Osteocyte (in vitro differentiated cells): Measurements from ENCODE around the gene CA11. TPM values are rescaled to one million over a fixed set of nuclear protein-coding genes. Genes with fewer than 3 reads are reported as not detected.

Experiments
- DNase-seq: peaks from one replicate; pipeline ENCODE4 v3.0.0; 2021; ENCODE audit warnings: mixed read lengths; ENCODE audit not compliant: unreplicated experiment; ENCODE audit errors: extremely low spot score
- H3K27ac Mint-ChIP-seq: one replicate; pipeline ENCODE4 v1.8.0; 2021; ENCODE audit warnings: mild to moderate bottlenecking, mixed read lengths; ENCODE audit not compliant: unreplicated experiment
- H3K27me3 Mint-ChIP-seq: one replicate; pipeline ENCODE4 v1.8.0; 2021; ENCODE audit warnings: mixed read lengths; ENCODE audit not compliant: unreplicated experiment
- H3K36me3 Mint-ChIP-seq: one replicate; pipeline ENCODE4 v1.8.0; 2021; ENCODE audit warnings: mixed read lengths; ENCODE audit not compliant: unreplicated experiment
- H3K4me1 Mint-ChIP-seq: one replicate; pipeline ENCODE4 v1.8.0; 2021; ENCODE audit warnings: mixed read lengths; ENCODE audit not compliant: unreplicated experiment
- H3K4me3 Mint-ChIP-seq: one replicate; pipeline ENCODE4 v1.8.0; 2021; ENCODE audit warnings: mild to moderate bottlenecking, moderate library complexity, mixed read lengths; ENCODE audit not compliant: unreplicated experiment
- H3K9me3 Mint-ChIP-seq: one replicate; pipeline ENCODE4 v1.8.0; 2021; ENCODE audit warnings: mixed read lengths; ENCODE audit not compliant: unreplicated experiment
- CTCF ChIP-seq: fragments of 200-600 bp; sonication (generic); IDR thresholded peaks from 2 replicates; pipeline ENCODE4 v1.5.0; 2021; ENCODE audit warnings: antibody characterized with exemption, mild to moderate bottlenecking, moderate library complexity
- total RNA-seq: library from RNA; stranded (reverse); gene quantifications from 2 replicates; pipeline ENCODE4 v1.2.1, GENCODE V29; 2021

CA11 gene
- total RNA-seq, 1 donor from 2014 or later, result 40.7 TPM

DNA sequence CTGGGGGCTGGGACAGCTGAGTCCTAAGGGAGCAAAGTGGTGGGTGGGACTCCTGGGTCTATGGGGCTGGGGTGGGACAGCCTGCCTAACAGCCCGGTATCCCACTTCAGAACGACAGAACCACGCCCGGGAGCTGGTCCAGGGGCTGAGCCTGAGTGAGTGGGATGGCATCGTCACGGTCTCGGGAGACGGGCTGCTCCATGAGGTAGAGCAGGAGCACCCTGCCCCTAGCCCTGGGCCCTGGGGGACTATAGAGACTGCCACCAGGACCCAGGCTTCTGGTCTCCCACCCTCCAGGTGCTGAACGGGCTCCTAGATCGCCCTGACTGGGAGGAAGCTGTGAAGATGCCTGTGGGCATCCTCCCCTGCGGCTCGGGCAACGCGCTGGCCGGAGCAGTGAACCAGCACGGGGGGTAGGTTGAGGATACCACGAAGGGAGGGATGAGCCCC lies 18.1 kb downstream of the CA11 start:
- no peaks in the 10 kb centered on the region for H3K9me3 Mint-ChIP-seq
- no peak for DNase-seq
- peaks cover 57% of the 10 kb centered on the region for H3K4me1 Mint-ChIP-seq
- H3K4me3 Mint-ChIP-seq, result no peak overlapping the region
- no peaks in the 10 kb centered on the region for H3K27me3 Mint-ChIP-seq
- peaks cover 10% of the 10 kb centered on the region for H3K36me3 Mint-ChIP-seq
- no peak overlapping the region for H3K27ac Mint-ChIP-seq
- no peak for TF ChIP-seq CTCF

GRCh38 chr19:48627201-48627864 lies 18.7 kb downstream of the CA11 start:
- Mint-ChIP-seq H3K36me3 (peaks cover 10% of the 10 kb centered on the region), H3K9me3 (no peaks in the 10 kb centered on the region), H3K27me3 (no peaks in the 10 kb centered on the region), H3K4me3 (no peak overlapping the region), H3K27ac (no peak overlapping the region), H3K4me1 (peaks cover 54% of the 10 kb centered on the region)
- DNase-seq, result no peak
- TF ChIP-seq CTCF, result no peak

DNA sequence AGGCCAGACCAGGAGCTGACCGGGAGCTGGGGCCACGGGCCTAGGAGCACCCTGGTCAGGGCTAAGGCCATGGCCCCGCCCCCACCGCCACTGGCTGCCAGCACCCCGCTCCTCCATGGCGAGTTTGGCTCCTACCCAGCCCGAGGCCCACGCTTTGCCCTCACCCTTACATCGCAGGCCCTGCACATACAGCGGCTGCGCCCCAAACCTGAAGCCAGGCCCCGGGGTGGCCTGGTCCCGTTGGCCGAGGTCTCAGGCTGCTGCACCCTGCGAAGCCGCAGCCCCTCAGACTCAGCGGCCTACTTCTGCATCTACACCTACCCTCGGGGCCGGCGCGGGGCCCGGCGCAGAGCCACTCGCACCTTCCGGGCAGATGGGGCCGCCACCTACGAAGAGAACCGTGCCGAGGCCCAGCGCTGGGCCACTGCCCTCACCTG lies 20.1 kb downstream of the CA11 start:
- no peak for DNase-seq
- Mint-ChIP-seq H3K9me3 (no peaks in the 10 kb centered on the region), H3K4me3 (no peak overlapping the region), H3K36me3 (peaks cover 14% of the 10 kb centered on the region), H3K4me1 (peaks cover 49% of the 10 kb centered on the region), H3K27ac (no peak overlapping the region), H3K27me3 (no peaks in the 10 kb centered on the region)
- no peak for TF ChIP-seq CTCF

GRCh38 chr19:48624791-48625723 lies 20.9 kb downstream of the CA11 start:
- H3K27me3 Mint-ChIP-seq, result no peaks in the 10 kb centered on the region
- no peak for TF ChIP-seq CTCF
- peaks cover 44% of the 10 kb centered on the region for H3K4me1 Mint-ChIP-seq
- no peaks in the 10 kb centered on the region for H3K9me3 Mint-ChIP-seq
- H3K36me3 Mint-ChIP-seq, result peaks cover 14% of the 10 kb centered on the region
- H3K27ac Mint-ChIP-seq, result peak overlapping the region; percentile 81
- DNase-seq, result no peak
- H3K4me3 Mint-ChIP-seq, result peak overlapping the region; percentile 81

GRCh38 chr19:48624067-48624594 lies 21.9 kb downstream of the CA11 start:
- no peak for TF ChIP-seq CTCF
- Mint-ChIP-seq H3K27ac (peak overlapping the region; percentile 96), H3K27me3 (no peaks in the 10 kb centered on the region), H3K9me3 (no peaks in the 10 kb centered on the region), H3K4me3 (peak overlapping the region; percentile 81), H3K4me1 (peaks cover 44% of the 10 kb centered on the region), H3K36me3 (peaks cover 12% of the 10 kb centered on the region)
- peak; percentile 99 for DNase-seq
